K562 (cell line): ENCODE results near the gene EHBP1L1. TPM values are rescaled to one million over a fixed set of nuclear protein-coding genes. Genes with fewer than 3 reads are reported as not detected.
A peak's percentile ranks its signal among the peaks of the same experiment; 100 is the strongest.

ENCODE experiments used
- CCAR2 ChIP-seq: fragments of 200-400 bp; formaldehyde crosslinking; IDR thresholded peaks from 2 replicates; pipeline ENCODE4 v1.6.1; 2017; ENCODE audit warnings: mild to moderate bottlenecking, low read depth, low read length
- DDX20 ChIP-seq: fragments of 450-650 bp; IDR thresholded peaks from 2 replicates; pipeline ENCODE4 v1.6.1; 2016; ENCODE audit warnings: missing genetic modification characterization, low read depth, mild to moderate bottlenecking, missing compliant biosample characterization, moderate library complexity
- DPF2 ChIP-seq: fragments of 450-650 bp; IDR thresholded peaks from 2 replicates; pipeline ENCODE4 v1.6.1; 2016
- E2F3 ChIP-seq: fragments of 250-450 bp; sonication (Bioruptor Pico); IDR thresholded peaks from 2 replicates; pipeline ENCODE4 v1.4.0; 2020; ENCODE audit warnings: mild to moderate bottlenecking
- ESRRA ChIP-seq: fragments of 450-650 bp; IDR thresholded peaks from 2 replicates; pipeline ENCODE4 v1.6.1; 2014; ENCODE audit warnings: low read depth, mild to moderate bottlenecking, moderate library complexity, borderline replicate concordance
- FIP1L1 ChIP-seq: fragments of 200-400 bp; formaldehyde crosslinking; IDR thresholded peaks from 2 replicates; pipeline ENCODE4 v1.6.1; 2018; ENCODE audit warnings: mild to moderate bottlenecking, low read depth, low read length; ENCODE audit not compliant: poor library complexity, severe bottlenecking
- FOXA3 ChIP-seq, 2 experiments: fragments of 450-650 bp in 1 of 2; sonication (generic) in 1 of 2; formaldehyde crosslinking; IDR thresholded peaks in 1 of 2; conservative IDR thresholded peaks in 1 of 2; 2 replicates each; pipeline versions ENCODE4 v1.4.0 to v1.8.0; 2020 to 2022; ENCODE audit warnings: mild to moderate bottlenecking in 2 of 2, missing genetic modification reagents in 1 of 2
- GABPB2 ChIP-seq: fragments of 250-450 bp; sonication (Bioruptor Pico); conservative IDR thresholded peaks from 2 replicates; pipeline ENCODE4 v1.5.1; 2021; ENCODE audit warnings: mild to moderate bottlenecking
- KDM5B ChIP-seq: fragments of 200-600 bp; sonication (generic); IDR thresholded peaks from 2 replicates; pipeline ENCODE4 v1.6.1; 2012; ENCODE audit warnings: low read depth, mild to moderate bottlenecking, moderate library complexity, low read length, control low read depth, inconsistent platforms; ENCODE audit not compliant: insufficient replicate concordance
- NEUROD1 ChIP-seq: fragments of 150-350 bp; IDR thresholded peaks from 2 replicates; pipeline ENCODE4 v1.6.1; 2014; ENCODE audit warnings: borderline replicate concordance, low read length, low read depth; ENCODE audit not compliant: partially characterized antibody
- SAFB2 ChIP-seq: fragments of 200-400 bp; formaldehyde crosslinking; IDR thresholded peaks from 2 replicates; pipeline ENCODE4 v1.6.1; 2018; ENCODE audit warnings: borderline replicate concordance, low read length, low read depth, moderate library complexity; ENCODE audit not compliant: severe bottlenecking
- ZBTB8A ChIP-seq: fragments of 450-650 bp; IDR thresholded peaks from 2 replicates; pipeline ENCODE4 v1.6.1; 2018; ENCODE audit warnings: mild to moderate bottlenecking, moderate library complexity; ENCODE audit not compliant: partially characterized antibody
- ZNF212 ChIP-seq: fragments of 450-650 bp; formaldehyde crosslinking; IDR thresholded peaks from 2 replicates; pipeline ENCODE4 v1.4.0; 2020; ENCODE audit warnings: mild to moderate bottlenecking
- ZNF263 ChIP-seq: sonication (generic); formaldehyde crosslinking; IDR thresholded peaks from 2 replicates; pipeline ENCODE4 v1.8.0; 2022; ENCODE audit warnings: mild to moderate bottlenecking, missing genetic modification reagents, borderline replicate concordance
- ZNF436 ChIP-seq: fragments of 250-450, 450-650 bp; sonication (Bioruptor Pico); formaldehyde crosslinking; IDR thresholded peaks from 2 replicates; pipeline ENCODE4 v1.7.0; 2020; ENCODE audit warnings: mild to moderate bottlenecking
- polyA plus RNA-seq, 8 experiments: library from polyadenylated mRNA; depleted of rRNA in 4 of 8; stranded (reverse) in 5 of 8; unstranded in 3 of 8; fragments of >200 nt; fragmentation: Nextera tagmentation in 2 of 8; fragmentation: Illumina TruSeq in 1 of 8; extraction: Ambion mirVana in 2 of 8; extraction: Trizol in 1 of 8; gene quantifications; 2 replicates each; pipeline versions ENCODE4 v1.2.1 to v1.2.3, GENCODE V29; 2011 to 2014; ENCODE audit warnings: inconsistent platforms in 1 of 8, missing spikeins in 1 of 8
- total RNA-seq, 7 experiments: library from RNA; depleted of rRNA in 6 of 7; stranded (reverse); fragments of >200 nt in 6 of 7; fragmentation: Illumina TruSeq in 2 of 7; extraction: Trizol in 2 of 7; gene quantifications; 2 replicates each; pipeline versions ENCODE4 v1.2.1 to v1.2.3, GENCODE V29; 2011 to 2021; ENCODE audit warnings: low replicate concordance in 1 of 7
- TF ChIP-seq, protein P1 (sequence below): sonication (generic); formaldehyde crosslinking; IDR thresholded peaks from 2 replicates; pipeline ENCODE4 v1.8.1; 2023; ENCODE audit warnings: missing genetic modification reagents, mild to moderate bottlenecking, borderline replicate concordance
- TF ChIP-seq, protein P2 (sequence below): fragments of 450-650 bp; IDR thresholded peaks from 2 replicates; pipeline ENCODE4 v1.6.1; 2016; ENCODE audit warnings: borderline replicate concordance
- TF ChIP-seq, protein P3 (sequence below): sonication (generic); formaldehyde crosslinking; IDR thresholded peaks from 2 replicates; pipeline ENCODE4 v1.9.0; 2022; ENCODE audit warnings: mild to moderate bottlenecking, missing genetic modification reagents
- TF ChIP-seq, protein P4 (sequence below): IDR thresholded peaks from 2 replicates; pipeline ENCODE4 v1.6.1; 2012; ENCODE audit warnings: low read depth, low read length, improper control_type of control experiment, borderline replicate concordance

Gene EHBP1L1
- total and polyA plus RNA-seq, 9 of the 15 experiments (the other 6 are each of a cell fraction or from before 2014, with no cell fraction given): 0.03 to 87.1 (median 26.3) TPM

DNA sequence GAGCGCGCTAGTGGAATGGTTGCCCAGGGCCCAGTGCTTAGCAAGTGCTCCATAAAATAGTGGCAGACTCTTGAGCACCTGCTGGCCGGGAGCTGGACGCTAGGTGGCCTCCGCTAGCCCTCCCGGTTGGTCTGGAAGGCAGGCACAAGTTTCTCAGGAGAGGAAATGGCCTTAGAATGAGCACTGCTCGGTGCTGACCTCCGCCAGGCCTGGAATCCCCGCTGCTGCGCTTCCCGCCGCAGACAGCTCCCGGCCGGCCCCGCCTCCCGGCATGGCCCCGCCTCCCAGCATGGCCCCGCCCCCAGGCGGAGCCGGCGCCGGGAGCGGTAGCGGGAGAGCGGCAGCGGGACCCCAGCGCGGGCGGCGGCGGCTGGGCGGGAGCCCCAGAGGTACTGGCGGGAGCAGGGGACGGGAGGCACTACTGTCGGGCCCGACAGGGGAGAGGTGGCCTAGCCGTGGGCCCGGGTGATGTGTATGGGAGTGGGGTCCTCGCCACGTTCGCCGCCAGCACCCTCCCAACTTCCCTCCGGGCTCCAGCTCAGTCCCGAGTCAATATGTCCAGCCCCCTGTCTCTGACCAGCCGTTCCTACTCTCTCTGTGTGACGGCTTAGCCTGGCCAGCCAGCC is 62.1 kb downstream of the EHBP1L1 start, which contains the start of gene SIPA1 (continued):
- TF ChIP-seq SAFB2: no peak
- TF ChIP-seq ESRRA: 0 out of 2 replicates have a peak, but pooled peaks have one; percentile 12
- no peak for TF ChIP-seq ZNF436
- no peak for TF ChIP-seq DDX20 (tag)
- no peak for TF ChIP-seq NEUROD1
- no peak for TF ChIP-seq ZBTB8A
- TF ChIP-seq, protein P1, sequence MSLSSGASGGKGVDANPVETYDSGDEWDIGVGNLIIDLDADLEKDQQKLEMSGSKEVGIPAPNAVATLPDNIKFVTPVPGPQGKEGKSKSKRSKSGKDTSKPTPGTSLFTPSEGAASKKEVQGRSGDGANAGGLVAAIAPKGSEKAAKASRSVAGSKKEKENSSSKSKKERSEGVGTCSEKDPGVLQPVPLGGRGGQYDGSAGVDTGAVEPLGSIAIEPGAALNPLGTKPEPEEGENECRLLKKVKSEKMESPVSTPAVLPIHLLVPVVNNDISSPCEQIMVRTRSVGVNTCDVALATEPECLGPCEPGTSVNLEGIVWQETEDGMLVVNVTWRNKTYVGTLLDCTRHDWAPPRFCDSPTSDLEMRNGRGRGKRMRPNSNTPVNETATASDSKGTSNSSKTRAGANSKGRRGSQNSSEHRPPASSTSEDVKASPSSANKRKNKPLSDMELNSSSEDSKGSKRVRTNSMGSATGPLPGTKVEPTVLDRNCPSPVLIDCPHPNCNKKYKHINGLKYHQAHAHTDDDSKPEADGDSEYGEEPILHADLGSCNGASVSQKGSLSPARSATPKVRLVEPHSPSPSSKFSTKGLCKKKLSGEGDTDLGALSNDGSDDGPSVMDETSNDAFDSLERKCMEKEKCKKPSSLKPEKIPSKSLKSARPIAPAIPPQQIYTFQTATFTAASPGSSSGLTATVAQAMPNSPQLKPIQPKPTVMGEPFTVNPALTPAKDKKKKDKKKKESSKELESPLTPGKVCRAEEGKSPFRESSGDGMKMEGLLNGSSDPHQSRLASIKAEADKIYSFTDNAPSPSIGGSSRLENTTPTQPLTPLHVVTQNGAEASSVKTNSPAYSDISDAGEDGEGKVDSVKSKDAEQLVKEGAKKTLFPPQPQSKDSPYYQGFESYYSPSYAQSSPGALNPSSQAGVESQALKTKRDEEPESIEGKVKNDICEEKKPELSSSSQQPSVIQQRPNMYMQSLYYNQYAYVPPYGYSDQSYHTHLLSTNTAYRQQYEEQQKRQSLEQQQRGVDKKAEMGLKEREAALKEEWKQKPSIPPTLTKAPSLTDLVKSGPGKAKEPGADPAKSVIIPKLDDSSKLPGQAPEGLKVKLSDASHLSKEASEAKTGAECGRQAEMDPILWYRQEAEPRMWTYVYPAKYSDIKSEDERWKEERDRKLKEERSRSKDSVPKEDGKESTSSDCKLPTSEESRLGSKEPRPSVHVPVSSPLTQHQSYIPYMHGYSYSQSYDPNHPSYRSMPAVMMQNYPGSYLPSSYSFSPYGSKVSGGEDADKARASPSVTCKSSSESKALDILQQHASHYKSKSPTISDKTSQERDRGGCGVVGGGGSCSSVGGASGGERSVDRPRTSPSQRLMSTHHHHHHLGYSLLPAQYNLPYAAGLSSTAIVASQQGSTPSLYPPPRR (CRISPR knock-in tag): no peak
- TF ChIP-seq KDM5B: peak; percentile 62
- TF ChIP-seq, protein P2, sequence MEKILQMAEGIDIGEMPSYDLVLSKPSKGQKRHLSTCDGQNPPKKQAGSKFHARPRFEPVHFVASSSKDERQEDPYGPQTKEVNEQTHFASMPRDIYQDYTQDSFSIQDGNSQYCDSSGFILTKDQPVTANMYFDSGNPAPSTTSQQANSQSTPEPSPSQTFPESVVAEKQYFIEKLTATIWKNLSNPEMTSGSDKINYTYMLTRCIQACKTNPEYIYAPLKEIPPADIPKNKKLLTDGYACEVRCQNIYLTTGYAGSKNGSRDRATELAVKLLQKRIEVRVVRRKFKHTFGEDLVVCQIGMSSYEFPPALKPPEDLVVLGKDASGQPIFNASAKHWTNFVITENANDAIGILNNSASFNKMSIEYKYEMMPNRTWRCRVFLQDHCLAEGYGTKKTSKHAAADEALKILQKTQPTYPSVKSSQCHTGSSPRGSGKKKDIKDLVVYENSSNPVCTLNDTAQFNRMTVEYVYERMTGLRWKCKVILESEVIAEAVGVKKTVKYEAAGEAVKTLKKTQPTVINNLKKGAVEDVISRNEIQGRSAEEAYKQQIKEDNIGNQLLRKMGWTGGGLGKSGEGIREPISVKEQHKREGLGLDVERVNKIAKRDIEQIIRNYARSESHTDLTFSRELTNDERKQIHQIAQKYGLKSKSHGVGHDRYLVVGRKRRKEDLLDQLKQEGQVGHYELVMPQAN: no peak
- TF ChIP-seq ZNF212: no peak
- TF ChIP-seq E2F3: peak; percentile 35; the same call in 1 of the 2 replicates
- TF ChIP-seq DPF2: no peak
- TF ChIP-seq, protein P3, sequence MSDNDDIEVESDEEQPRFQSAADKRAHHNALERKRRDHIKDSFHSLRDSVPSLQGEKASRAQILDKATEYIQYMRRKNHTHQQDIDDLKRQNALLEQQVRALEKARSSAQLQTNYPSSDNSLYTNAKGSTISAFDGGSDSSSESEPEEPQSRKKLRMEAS (CRISPR knock-in tag): no peak
- peak; percentile 23 for TF ChIP-seq FIP1L1
- TF ChIP-seq, protein P4, sequence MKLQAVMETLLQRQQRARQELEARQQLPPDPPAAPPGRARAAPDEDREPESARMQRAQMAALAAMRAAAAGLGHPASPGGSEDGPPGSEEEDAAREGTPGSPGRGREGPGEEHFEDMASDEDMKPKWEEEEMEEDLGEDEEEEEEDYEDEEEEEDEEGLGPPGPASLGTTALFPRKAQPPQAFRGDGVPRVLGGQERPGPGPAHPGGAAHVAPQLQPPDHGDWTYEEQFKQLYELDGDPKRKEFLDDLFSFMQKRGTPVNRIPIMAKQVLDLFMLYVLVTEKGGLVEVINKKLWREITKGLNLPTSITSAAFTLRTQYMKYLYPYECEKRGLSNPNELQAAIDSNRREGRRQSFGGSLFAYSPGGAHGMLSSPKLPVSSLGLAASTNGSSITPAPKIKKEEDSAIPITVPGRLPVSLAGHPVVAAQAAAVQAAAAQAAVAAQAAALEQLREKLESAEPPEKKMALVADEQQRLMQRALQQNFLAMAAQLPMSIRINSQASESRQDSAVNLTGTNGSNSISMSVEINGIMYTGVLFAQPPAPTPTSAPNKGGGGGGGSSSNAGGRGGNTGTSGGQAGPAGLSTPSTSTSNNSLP: no peak
- TF ChIP-seq ZNF263 (CRISPR knock-in tag): peak; percentile 72; the same call in 1 of the 2 replicates
- no peak for TF ChIP-seq CCAR2
- TF ChIP-seq FOXA3 (CRISPR knock-in tag; conservative IDR thresholded peaks at IDR 0.05 in 1 of 2, IDR thresholded peaks at IDR 0.05 in 1 of 2): no peak
- no peak for TF ChIP-seq GABPB2 (CRISPR knock-in tag)
